ENCODE results near the gene MYOM1. TPM values are rescaled to one million over a fixed set of nuclear protein-coding genes. Genes with fewer than 3 reads are reported as not detected.

The MYOM1 gene
- total and polyA plus RNA-seq, 2 donors (not counting 3 experiments of a cell fraction or from before 2014, with no cell fraction given), result 0.08 TPM; not detected in 1

DNA sequence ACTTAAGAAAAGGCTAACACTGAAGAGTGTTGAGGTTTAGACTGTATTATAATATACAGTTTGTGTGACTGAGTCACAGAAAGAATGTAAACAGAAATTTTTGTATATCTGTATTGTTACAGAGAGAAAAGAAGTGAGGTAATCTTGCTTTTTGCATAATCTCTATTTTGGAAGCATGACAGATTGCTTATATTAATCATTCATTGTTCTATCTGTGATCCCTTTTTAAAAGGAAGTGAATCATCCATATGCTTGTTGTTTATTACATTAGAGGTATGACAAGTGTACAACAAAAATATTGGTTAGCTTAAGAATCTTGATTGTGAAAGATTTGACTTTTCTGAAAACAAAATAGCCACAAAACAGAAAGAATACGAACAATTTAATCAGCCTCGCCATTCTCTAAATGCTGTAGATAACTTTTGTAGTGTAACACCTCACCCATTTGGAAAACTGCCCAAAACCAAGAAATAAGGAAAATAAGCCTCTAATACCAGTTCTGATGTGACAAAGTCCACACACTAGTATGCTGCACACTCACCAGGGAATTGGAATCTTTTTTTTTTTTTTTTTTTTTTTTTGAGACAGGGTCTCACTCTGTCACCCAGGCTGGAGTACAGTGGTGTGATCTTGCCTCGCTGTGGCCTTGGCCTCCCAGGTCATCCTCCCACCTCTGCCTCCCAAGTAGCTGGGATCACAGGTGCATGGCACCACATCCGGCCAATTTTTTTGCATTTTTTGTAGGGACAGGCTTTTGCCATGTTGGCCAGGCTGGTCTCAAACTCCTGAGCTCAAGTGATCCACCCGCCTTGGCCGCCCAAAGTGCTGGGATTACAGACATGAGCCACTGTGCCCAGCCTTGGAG, 115.3 kb downstream of the MYOM1 start:
- no peak overlapping the region for H2AFZ ChIP-seq (ENCODE audit: low read depth, low read length)
- H3K4me3 ChIP-seq (replicated peaks in 1 of 3; ENCODE audit: insufficient read depth in 1 of 3, low read depth in 1 of 3, low read length in 3 of 3), result peak overlapping the region in 1 of 3 experiments; percentile 21
- TF ChIP-seq JUN (IDR thresholded peaks at IDR 0.05; ENCODE audit: borderline replicate concordance, insufficient read depth, insufficient read length, low read depth), result peak; percentile 100
- TF ChIP-seq MAX (IDR thresholded peaks at IDR 0.05; ENCODE audit: insufficient read depth, insufficient read length), result no peak
- peak; percentile 88 for TF ChIP-seq FOS (IDR thresholded peaks at IDR 0.05; ENCODE audit: borderline replicate concordance, insufficient read depth, low read length)
- TF ChIP-seq GATA2 (IDR thresholded peaks at IDR 0.05; ENCODE audit: insufficient read depth, insufficient read length, low read depth, low read length), result peak; percentile 29
- H3K27ac ChIP-seq (ENCODE audit: insufficient read depth, low read depth, low read length), result peak overlapping the region; percentile 96
- DNase-seq (ENCODE audit: low read depth, low spot score) (peak; percentile 91), FAIRE-seq (peak; percentile 84)
- dilution Hi-C loops (cut with MboI; ENCODE audit: extremely low pct_ligation_motif_present, low sequenced_read_pairs) (no loop called here), intact Hi-C loops (cut with micrococcal nuclease) (loop anchor here (1.0 to 2.0 kb wide), 6 partner anchors 23 to 520 kb away; partner anchors contain the start of gene MYL12A)
- H4K20me1 ChIP-seq (replicated peaks; ENCODE audit: control insufficient read depth, extremely low read depth, insufficient read depth, low read length), result no peaks in the 10 kb centered on the region
- H3K27me3 ChIP-seq (ENCODE audit: control insufficient read depth in 2 of 2, insufficient read depth in 2 of 2, low read length in 2 of 2), result no peaks in the 10 kb centered on the region
- H3K4me2 ChIP-seq (ENCODE audit: insufficient read depth, low read length), result peak overlapping the region; percentile 85
- no peaks in the 10 kb centered on the region for H3K36me3 ChIP-seq (ENCODE audit: control insufficient read depth in 2 of 2, extremely low read depth in 1 of 2, insufficient read depth in 2 of 2, low read length in 2 of 2)
- CTCF ChIA-PET, result interaction anchor here (0.6 to 2.9 kb wide), 9 partner anchors 10 to 144 kb away, joined by 3 to 17 read pairs (median 4); no protein-coding TSS in a partner anchor
- H3K4me1 ChIP-seq (ENCODE audit: control insufficient read depth, extremely low read depth, insufficient read depth, low read length), result peaks cover 30% of the 10 kb centered on the region
- no peaks in the 10 kb centered on the region for H3K9me1 ChIP-seq (replicated peaks; ENCODE audit: control insufficient read depth, extremely low read depth, insufficient read depth, low read length)
- TSS peak; percentile 90 for BruUV-seq (replicated peaks)
- peak overlapping the region; percentile 80 for H3K9ac ChIP-seq (replicated peaks; ENCODE audit: extremely low read depth, insufficient read depth, low read length)
- no peaks in the 10 kb centered on the region for H3K79me2 ChIP-seq (ENCODE audit: control insufficient read depth, insufficient read depth, low read length)
- POLR2A ChIA-PET, result interaction anchor here (0.6 kb wide), 1 partner anchor 118 kb away, joined by 4 read pairs; no protein-coding TSS in a partner anchor
- no peaks in the 10 kb centered on the region for H3K9me3 ChIP-seq (replicated peaks; ENCODE audit: control insufficient read depth, insufficient read depth, low read length)

- DNase-seq (ENCODE audit: low read depth, low spot score) (peak; percentile 62), FAIRE-seq (no peak)
- no peak overlapping the region for H3K4me3 ChIP-seq (replicated peaks in 1 of 3; ENCODE audit: insufficient read depth in 1 of 3, low read depth in 1 of 3, low read length in 3 of 3)
- no peaks in the 10 kb centered on the region for H3K9me3 ChIP-seq (replicated peaks; ENCODE audit: control insufficient read depth, insufficient read depth, low read length)
- intact Hi-C loops (cut with micrococcal nuclease) (no loop called here), dilution Hi-C loops (cut with MboI; ENCODE audit: extremely low pct_ligation_motif_present, low sequenced_read_pairs) (no loop called here)
- H4K20me1 ChIP-seq (replicated peaks; ENCODE audit: control insufficient read depth, extremely low read depth, insufficient read depth, low read length), result no peaks in the 10 kb centered on the region
- H3K27me3 ChIP-seq (ENCODE audit: control insufficient read depth in 2 of 2, insufficient read depth in 2 of 2, low read length in 2 of 2), result no peaks in the 10 kb centered on the region
- ChIA-PET CTCF (interaction anchor here (1.2 to 1.7 kb wide), 4 partner anchors 13 to 143 kb away, joined by 3 to 4 read pairs (median 4); no protein-coding TSS in a partner anchor), POLR2A (no interaction called here)
- H3K79me2 ChIP-seq (ENCODE audit: control insufficient read depth, insufficient read depth, low read length), result no peaks in the 10 kb centered on the region
- H3K9ac ChIP-seq (replicated peaks; ENCODE audit: extremely low read depth, insufficient read depth, low read length), result peak overlapping the region; percentile 76
- BruUV-seq (replicated peaks), result TSS peak; percentile 98
- no peak for TF ChIP-seq POLR2AphosphoS5 (IDR thresholded peaks at IDR 0.05; ENCODE audit: insufficient read depth, low read depth, low read length)
- TF ChIP-seq, protein P1, sequence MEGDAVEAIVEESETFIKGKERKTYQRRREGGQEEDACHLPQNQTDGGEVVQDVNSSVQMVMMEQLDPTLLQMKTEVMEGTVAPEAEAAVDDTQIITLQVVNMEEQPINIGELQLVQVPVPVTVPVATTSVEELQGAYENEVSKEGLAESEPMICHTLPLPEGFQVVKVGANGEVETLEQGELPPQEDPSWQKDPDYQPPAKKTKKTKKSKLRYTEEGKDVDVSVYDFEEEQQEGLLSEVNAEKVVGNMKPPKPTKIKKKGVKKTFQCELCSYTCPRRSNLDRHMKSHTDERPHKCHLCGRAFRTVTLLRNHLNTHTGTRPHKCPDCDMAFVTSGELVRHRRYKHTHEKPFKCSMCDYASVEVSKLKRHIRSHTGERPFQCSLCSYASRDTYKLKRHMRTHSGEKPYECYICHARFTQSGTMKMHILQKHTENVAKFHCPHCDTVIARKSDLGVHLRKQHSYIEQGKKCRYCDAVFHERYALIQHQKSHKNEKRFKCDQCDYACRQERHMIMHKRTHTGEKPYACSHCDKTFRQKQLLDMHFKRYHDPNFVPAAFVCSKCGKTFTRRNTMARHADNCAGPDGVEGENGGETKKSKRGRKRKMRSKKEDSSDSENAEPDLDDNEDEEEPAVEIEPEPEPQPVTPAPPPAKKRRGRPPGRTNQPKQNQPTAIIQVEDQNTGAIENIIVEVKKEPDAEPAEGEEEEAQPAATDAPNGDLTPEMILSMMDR (IDR thresholded peaks at IDR 0.05; ENCODE audit: extremely low read depth in 1 of 2, insufficient read depth in 1 of 2, low read depth in 1 of 2, low read length in 2 of 2), result no peak
- no peak for TF ChIP-seq MYC (IDR thresholded peaks at IDR 0.05; ENCODE audit: low read depth, low read length)
- no peak for TF ChIP-seq MAX (IDR thresholded peaks at IDR 0.05; ENCODE audit: insufficient read depth, insufficient read length)
- no peak for TF ChIP-seq FOS (IDR thresholded peaks at IDR 0.05; ENCODE audit: borderline replicate concordance, insufficient read depth, low read length)
- TF ChIP-seq POLR2A (IDR thresholded peaks at IDR 0.05; ENCODE audit: low read depth, low read length), result no peak
- no peak for TF ChIP-seq JUN (IDR thresholded peaks at IDR 0.05; ENCODE audit: borderline replicate concordance, insufficient read depth, insufficient read length, low read depth)
- no peak for TF ChIP-seq GATA2 (IDR thresholded peaks at IDR 0.05; ENCODE audit: insufficient read depth, insufficient read length, low read depth, low read length)
- TF ChIP-seq EZH2 (IDR thresholded peaks at IDR 0.05; ENCODE audit: borderline replicate concordance, low read depth, low read length, severe bottlenecking), result no peak
- peaks cover 30% of the 10 kb centered on the region for H3K4me1 ChIP-seq (ENCODE audit: control insufficient read depth, extremely low read depth, insufficient read depth, low read length)
- peak overlapping the region; percentile 57 for H2AFZ ChIP-seq (ENCODE audit: low read depth, low read length)
- H3K4me2 ChIP-seq (ENCODE audit: insufficient read depth, low read length), result peak overlapping the region; percentile 85
- H3K36me3 ChIP-seq (ENCODE audit: control insufficient read depth in 2 of 2, extremely low read depth in 1 of 2, insufficient read depth in 2 of 2, low read length in 2 of 2), result no peaks in the 10 kb centered on the region
- no peaks in the 10 kb centered on the region for H3K9me1 ChIP-seq (replicated peaks; ENCODE audit: control insufficient read depth, extremely low read depth, insufficient read depth, low read length)
- H3K27ac ChIP-seq (ENCODE audit: insufficient read depth, low read depth, low read length), result peak overlapping the region; percentile 96
These were observed 116.2 kb downstream of the MYOM1 start for GRCh38 chr18:3103576-3103975.
